ENCODE measurements around the gene KRT6B. TPM values are rescaled to one million over a fixed set of nuclear protein-coding genes. Genes with fewer than 3 reads are reported as not detected.

KRT6B gene
- total and polyA plus RNA-seq, 2 donors (not counting 3 experiments of a cell fraction or from before 2014, with no cell fraction given), result 0.03 TPM; not detected in 1

- H3K4me3 ChIP-seq (replicated peaks in 1 of 3; ENCODE audit: insufficient read depth in 1 of 3, low read depth in 1 of 3, low read length in 3 of 3), result no peak overlapping the region
- ChIA-PET POLR2A (no interaction called here), CTCF (no interaction called here)
- no peaks in the 10 kb centered on the region for H3K36me3 ChIP-seq (ENCODE audit: control insufficient read depth in 2 of 2, extremely low read depth in 1 of 2, insufficient read depth in 2 of 2, low read length in 2 of 2)
- dilution Hi-C loops (cut with MboI; ENCODE audit: extremely low pct_ligation_motif_present, low sequenced_read_pairs) (no loop called here), intact Hi-C loops (cut with micrococcal nuclease) (no loop called here)
- TF ChIP-seq MAX (IDR thresholded peaks at IDR 0.05; ENCODE audit: insufficient read depth, insufficient read length) (no peak), CTCF (IDR thresholded peaks at IDR 0.05; ENCODE audit: extremely low read depth in 1 of 2, insufficient read depth in 1 of 2, low read depth in 1 of 2, low read length in 2 of 2) (no peak), FOS (IDR thresholded peaks at IDR 0.05; ENCODE audit: borderline replicate concordance, insufficient read depth, low read length) (no peak), EZH2 (IDR thresholded peaks at IDR 0.05; ENCODE audit: borderline replicate concordance, low read depth, low read length, severe bottlenecking) (no peak), GATA2 (IDR thresholded peaks at IDR 0.05; ENCODE audit: insufficient read depth, insufficient read length, low read depth, low read length) (no peak), POLR2AphosphoS5 (IDR thresholded peaks at IDR 0.05; ENCODE audit: insufficient read depth, low read depth, low read length) (no peak), JUN (IDR thresholded peaks at IDR 0.05; ENCODE audit: borderline replicate concordance, insufficient read depth, insufficient read length, low read depth) (no peak), POLR2A (IDR thresholded peaks at IDR 0.05; ENCODE audit: low read depth, low read length) (no peak), MYC (IDR thresholded peaks at IDR 0.05; ENCODE audit: low read depth, low read length) (no peak)
- no peak overlapping the region for H3K27ac ChIP-seq (ENCODE audit: insufficient read depth, low read depth, low read length)
- no peaks in the 10 kb centered on the region for H3K9me3 ChIP-seq (replicated peaks; ENCODE audit: control insufficient read depth, insufficient read depth, low read length)
- peaks cover 10 to 14% of the 10 kb centered on the region in 2 experiments for H3K27me3 ChIP-seq (ENCODE audit: control insufficient read depth in 2 of 2, insufficient read depth in 2 of 2, low read length in 2 of 2)
- no peaks in the 10 kb centered on the region for H4K20me1 ChIP-seq (replicated peaks; ENCODE audit: control insufficient read depth, extremely low read depth, insufficient read depth, low read length)
- H2AFZ ChIP-seq (ENCODE audit: low read depth, low read length), result no peak overlapping the region
- no peak for DNase-seq (ENCODE audit: low read depth, low spot score)
- no TSS peak for BruUV-seq (replicated peaks)
- H3K9ac ChIP-seq (replicated peaks; ENCODE audit: extremely low read depth, insufficient read depth, low read length), result no peak overlapping the region
- H3K4me2 ChIP-seq (ENCODE audit: insufficient read depth, low read length), result no peak overlapping the region
- no peaks in the 10 kb centered on the region for H3K4me1 ChIP-seq (ENCODE audit: control insufficient read depth, extremely low read depth, insufficient read depth, low read length)
- H3K79me2 ChIP-seq (ENCODE audit: control insufficient read depth, insufficient read depth, low read length), result no peaks in the 10 kb centered on the region
- FAIRE-seq, result no peak
- H3K9me1 ChIP-seq (replicated peaks; ENCODE audit: control insufficient read depth, extremely low read depth, insufficient read depth, low read length), result no peaks in the 10 kb centered on the region
Measured at GRCh38 chr12:52498946-52499345, 47.0 kb upstream of the KRT6B start.
